SH-SY5Y (cell line): ENCODE results near the gene DEFB121.

Source experiments
- GATA2 ChIP-seq: IDR thresholded peaks from 2 replicates; pipeline ENCODE4 v1.6.1; 2011; ENCODE audit warnings: mild to moderate bottlenecking, low read depth, low read length
- GATA3 ChIP-seq: IDR thresholded peaks from 2 replicates; pipeline ENCODE4 v1.6.1; 2011; ENCODE audit warnings: low read depth, mild to moderate bottlenecking, low read length, moderate library complexity

DNA sequence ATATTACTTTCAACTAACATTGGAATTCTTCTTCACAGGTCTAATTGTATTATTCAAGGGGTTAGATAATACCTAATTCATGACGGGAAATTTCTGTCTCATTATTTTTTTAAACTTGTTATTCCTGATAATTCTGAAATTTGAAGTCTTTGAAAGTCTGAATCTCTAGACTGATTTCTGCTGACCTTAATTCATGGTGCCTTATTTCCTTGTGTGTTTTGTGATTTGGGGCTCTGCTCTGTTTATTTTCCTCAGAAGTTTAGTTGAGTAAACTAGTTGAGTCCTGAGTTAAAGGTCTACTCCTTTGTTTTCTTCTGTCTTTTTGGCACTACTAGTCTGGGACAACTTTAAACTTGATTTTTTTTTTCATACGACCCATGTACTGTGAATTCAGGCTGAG is 31.7 kb downstream of the DEFB121 start:
- TF ChIP-seq GATA3 (no peak), GATA2 (no peak)
